ENCODE measurements around the gene SLC34A3.

Gene SLC34A3

GRCh38 chr9:137263506-137263905 is 32.8 kb downstream of the SLC34A3 start:
- DNase-seq = no peak

GRCh38 chr9:137264067-137264466 is 33.4 kb downstream of the SLC34A3 start:
- no peak for DNase-seq

GRCh38 chr9:137265496-137266161 is 34.9 kb downstream of the SLC34A3 start:
- DNase-seq = no peak

GRCh38 chr9:137266162-137266527 is 35.4 kb downstream of the SLC34A3 start:
- DNase-seq = no peak

GRCh38 chr9:137266585-137267453 is 36.1 kb downstream of the SLC34A3 start:
- DNase-seq = no peak

DNA sequence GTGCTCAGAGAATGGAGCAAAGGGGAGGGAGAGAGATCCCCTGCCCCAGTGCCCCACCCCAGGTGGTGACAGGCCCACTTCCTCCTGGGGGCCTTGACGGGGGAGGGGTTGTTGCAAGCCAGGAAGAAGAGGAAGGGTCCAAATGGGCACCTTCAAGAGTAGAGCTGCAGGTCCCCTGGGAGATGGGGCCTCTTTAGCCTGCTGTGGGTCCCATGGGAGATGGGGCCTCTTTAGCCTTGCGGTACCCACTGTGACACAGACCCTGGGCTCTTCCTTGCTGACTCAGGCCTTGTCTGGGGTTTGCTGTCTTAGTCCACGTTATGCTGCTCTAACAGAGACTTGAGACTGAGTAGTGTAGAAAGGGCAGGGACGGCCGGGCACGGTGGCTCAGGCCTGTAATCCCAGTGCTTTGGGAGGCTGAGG is 37.2 kb downstream of the SLC34A3 start:
- no peak for DNase-seq

DNA sequence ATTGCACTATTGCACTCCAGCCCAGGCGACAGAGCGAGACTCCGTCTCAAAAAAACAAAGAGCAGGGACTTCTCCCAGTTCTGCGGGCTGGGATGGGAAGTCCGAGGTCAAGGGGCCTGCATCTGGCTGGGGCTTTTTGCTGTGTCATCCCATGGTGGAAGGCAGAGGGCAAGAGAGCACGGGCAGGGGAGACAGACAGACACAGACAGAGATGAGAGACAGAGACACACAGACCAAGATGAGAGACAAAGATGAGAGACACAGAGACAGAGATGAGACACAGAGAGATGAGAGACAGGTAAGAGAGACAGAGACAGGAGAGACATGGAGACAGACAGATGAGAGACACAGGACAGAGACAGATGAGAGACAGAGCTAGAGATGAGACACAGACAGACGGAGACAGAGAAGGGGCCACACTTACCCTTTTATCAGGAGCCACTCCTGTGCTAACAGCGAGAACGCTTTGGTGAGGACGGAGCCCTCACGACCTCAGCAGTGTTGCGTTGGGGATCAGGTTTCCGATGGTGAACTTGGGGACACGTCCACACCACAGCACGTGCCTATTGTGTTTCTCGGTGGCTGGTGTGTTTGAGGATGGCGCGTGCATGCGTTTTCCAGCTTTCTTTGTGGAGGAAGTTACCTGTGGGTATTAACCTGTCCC is 38.0 kb downstream of the SLC34A3 start:
- no peak for DNase-seq

- no peak for DNase-seq
These were observed 38.6 kb downstream of the SLC34A3 start for GRCh38 chr9:137269231-137269772.

GRCh38 chr9:137270929-137271695 is 40.4 kb downstream of the SLC34A3 start:
- DNase-seq = no peak

GRCh38 chr9:137271696-137272076 is 41.0 kb downstream of the SLC34A3 start:
- DNase-seq = no peak

GRCh38 chr9:137272241-137273094 is 41.8 kb downstream of the SLC34A3 start:
- no peak for DNase-seq

DNA sequence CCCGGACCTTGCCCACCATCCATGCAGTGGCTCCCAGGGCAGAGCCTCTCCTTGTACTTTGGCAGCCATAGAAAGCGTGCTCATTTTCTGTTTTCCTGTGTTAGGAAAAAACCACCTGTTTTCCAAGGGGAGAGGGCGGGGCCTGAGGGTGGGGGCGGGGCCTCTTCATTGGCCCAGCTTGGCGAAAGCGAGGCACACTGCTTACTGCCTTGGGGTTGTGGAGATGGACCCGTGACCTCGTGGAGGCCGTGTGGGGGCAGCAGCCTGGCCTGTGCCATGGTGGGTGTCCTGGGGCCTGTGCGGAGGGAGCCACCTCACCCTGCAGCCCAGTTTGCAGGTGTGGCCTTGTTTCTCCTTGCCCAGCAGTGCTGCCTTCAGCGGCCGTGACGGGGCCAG is 42.4 kb downstream of the SLC34A3 start:
- no peak for DNase-seq

- DNase-seq = peak; percentile 62
These were observed 43.1 kb downstream of the SLC34A3 start for GRCh38 chr9:137273611-137274320.

GRCh38 chr9:137275203-137275587 is 44.5 kb downstream of the SLC34A3 start:
- no peak for DNase-seq

- DNase-seq = no peak
These were observed 45.1 kb downstream of the SLC34A3 start for GRCh38 chr9:137275588-137276472.

DNA sequence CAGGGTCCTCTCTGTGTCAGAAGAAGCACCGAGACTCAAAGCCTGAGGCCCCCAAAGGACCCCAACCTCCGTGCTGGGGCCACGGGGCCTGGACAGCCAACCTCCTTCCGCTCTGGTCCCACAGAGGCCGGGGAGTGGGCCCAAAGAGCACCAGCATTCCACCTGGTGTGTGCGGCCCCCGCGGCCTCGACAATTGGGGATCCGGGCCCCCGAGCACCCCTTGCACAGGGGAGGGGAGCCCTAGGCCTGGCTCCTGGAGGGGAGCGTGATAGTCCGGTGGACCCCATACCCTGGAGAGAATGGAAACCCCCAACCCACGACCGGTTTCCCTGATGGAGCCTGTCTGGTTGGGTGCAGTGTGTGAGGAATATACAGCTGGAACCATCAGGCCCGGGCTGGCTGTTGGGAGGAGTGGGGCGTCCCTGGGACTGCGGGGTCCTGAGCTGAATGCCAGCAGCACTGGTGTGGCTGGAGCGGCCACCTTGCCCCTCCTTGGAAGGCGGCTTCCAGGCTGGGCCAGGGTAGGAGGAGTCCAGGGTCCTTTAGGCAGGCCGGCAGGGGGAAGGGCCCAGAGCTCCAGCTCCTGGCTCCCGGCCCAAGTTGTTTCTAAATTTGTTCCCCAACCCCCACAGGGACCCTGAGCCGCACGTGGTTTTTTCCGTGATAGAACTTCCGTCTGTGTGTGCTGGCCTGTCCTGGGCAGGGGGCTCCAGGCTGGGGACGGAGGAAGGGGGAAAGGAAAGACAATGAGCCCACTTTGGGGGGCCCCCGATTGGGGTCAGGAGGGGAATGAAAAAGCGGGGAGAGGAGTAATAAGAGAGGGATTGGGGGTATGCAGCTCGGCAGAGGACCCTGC is 46.0 kb downstream of the SLC34A3 start:
- DNase-seq = no peak

GRCh38 chr9:137277329-137278041 is 46.8 kb downstream of the SLC34A3 start, which contains the start of gene TOR4A:
TOR4A (plus strand) TSS chr9:137277726; CDS start chr9:137278690, 964 bp downstream.
- DNase-seq = no peak

DNA sequence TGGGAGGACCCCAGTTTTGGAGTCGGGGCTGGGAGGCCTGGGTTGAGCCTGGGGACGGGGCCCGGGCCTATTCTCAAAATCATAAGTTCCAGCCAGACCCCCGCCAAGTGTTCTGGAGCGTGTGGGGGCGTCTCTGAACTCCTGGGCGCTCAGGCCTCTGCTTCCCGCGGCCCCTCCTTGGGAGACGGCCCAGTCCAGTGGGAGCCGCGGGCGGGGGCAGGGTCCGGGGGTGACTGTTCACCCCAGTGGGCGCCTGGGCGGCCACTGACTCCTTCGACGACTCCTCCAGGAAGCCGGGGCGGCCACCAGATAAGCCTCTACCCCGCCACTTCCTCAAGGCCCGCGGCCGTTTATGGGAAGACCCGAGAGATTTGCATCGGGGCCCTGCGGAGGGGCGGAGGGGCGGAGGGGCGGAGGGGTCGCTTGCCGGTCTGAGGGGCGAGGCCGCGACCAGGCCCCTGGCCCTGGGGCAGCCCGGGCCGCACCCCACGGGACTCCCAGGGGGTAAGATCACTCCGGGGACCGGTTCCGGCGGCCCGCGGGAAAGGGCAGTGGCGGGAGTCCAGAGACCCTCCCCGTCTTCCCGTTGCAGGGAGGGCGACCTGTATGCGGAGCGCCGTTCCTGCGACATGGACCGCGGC is 47.5 kb downstream of the SLC34A3 start:
- DNase-seq = no peak

Data from DMS79 (cell line).